Measurements from ENCODE around the gene ASIC1.

- TF ChIP-seq CTCF (IDR thresholded peaks at IDR 0.05): no peak
- no peak for TF ChIP-seq POLR2A (IDR thresholded peaks at IDR 0.05)
Observed at GRCh38 chr12:50121641-50122040, 64.2 kb downstream of the ASIC1 start.

All from adrenal gland (tissue), 5 donors.